H9 (cell line): Measurements from ENCODE around the gene GLCCI1. TPM values are rescaled to one million over a fixed set of nuclear protein-coding genes. Genes with fewer than 3 reads are reported as not detected.

Source experiments
- DNase-seq: peaks from one replicate; pipeline ENCODE4 v3.0.0-alpha.2; 2017
- H2AFZ ChIP-seq: one replicate; pipeline ENCODE4 v1.6.1; 2013; ENCODE audit warnings: mild to moderate bottlenecking, low read length, control low read depth, moderate library complexity
- H2AK5ac ChIP-seq: 2 replicates; pipeline ENCODE4 v1.6.1; 2013; ENCODE audit warnings: low read length, control low read depth, mixed read lengths; ENCODE audit not compliant: insufficient read length
- H2BK120ac ChIP-seq: one replicate; pipeline ENCODE4 v1.6.1; 2013; ENCODE audit warnings: low read depth, mild to moderate bottlenecking, low read length, control low read depth, inconsistent platforms; ENCODE audit not compliant: poor library complexity, severe bottlenecking
- H2BK12ac ChIP-seq: 2 replicates; pipeline ENCODE4 v1.6.1; 2013; ENCODE audit warnings: low read length, control low read depth, mixed read lengths, low read depth; ENCODE audit not compliant: insufficient read length
- H2BK15ac ChIP-seq: 2 replicates; pipeline ENCODE4 v1.6.1; 2013; ENCODE audit warnings: low read depth, low read length, control low read depth
- H2BK20ac ChIP-seq: one replicate; pipeline ENCODE4 v1.6.1; 2013; ENCODE audit warnings: low read depth, mild to moderate bottlenecking, low read length, control low read depth, inconsistent platforms; ENCODE audit not compliant: poor library complexity, severe bottlenecking
- H2BK5ac ChIP-seq: 2 replicates; pipeline ENCODE4 v1.6.1; 2013; ENCODE audit warnings: low read length, control low read depth, mixed read lengths; ENCODE audit not compliant: insufficient read length
- H3K14ac ChIP-seq: 2 replicates; pipeline ENCODE4 v1.6.1; 2013; ENCODE audit warnings: low read length, control low read depth; ENCODE audit not compliant: insufficient read depth
- H3K18ac ChIP-seq: 2 replicates; pipeline ENCODE4 v1.6.1; 2013; ENCODE audit warnings: low read depth, mild to moderate bottlenecking, mixed read lengths, low read length, control low read depth; ENCODE audit not compliant: insufficient read length
- H3K23ac ChIP-seq: 2 replicates; pipeline ENCODE4 v1.6.1; 2013; ENCODE audit warnings: low read length, control low read depth, mixed read lengths, low read depth; ENCODE audit not compliant: insufficient read length
- H3K23me2 ChIP-seq: 2 replicates; pipeline ENCODE4 v1.6.1; 2013; ENCODE audit warnings: low read depth, mild to moderate bottlenecking, mixed read lengths, low read length, control low read depth; ENCODE audit not compliant: insufficient read length, poor library complexity, severe bottlenecking
- H3K27ac ChIP-seq: 2 replicates; pipeline ENCODE4 v1.5.1; 2013; ENCODE audit warnings: low read length, control low read depth, mixed read lengths, low read depth; ENCODE audit not compliant: insufficient read length
- H3K27me3 ChIP-seq: 2 replicates; pipeline ENCODE4 v1.6.1; 2013; ENCODE audit warnings: low read length, control low read depth, inconsistent platforms; ENCODE audit not compliant: insufficient read depth
- H3K4ac ChIP-seq: 2 replicates; pipeline ENCODE4 v1.6.1; 2013; ENCODE audit warnings: low read depth, mild to moderate bottlenecking, control low read depth, inconsistent platforms, low read length, moderate library complexity
- H3K4me1 ChIP-seq: 2 replicates; pipeline ENCODE4 v1.6.1; 2013; ENCODE audit warnings: low read length, control low read depth, inconsistent platforms; ENCODE audit not compliant: insufficient read depth
- H3K4me2 ChIP-seq: 2 replicates; pipeline ENCODE4 v1.6.1; 2013; ENCODE audit warnings: low read length, control low read depth, mixed read lengths; ENCODE audit not compliant: insufficient read length, insufficient read depth
- H3K56ac ChIP-seq: 2 replicates; pipeline ENCODE4 v1.6.1; 2013; ENCODE audit warnings: low read depth, mild to moderate bottlenecking, mixed read lengths, low read length, control low read depth; ENCODE audit not compliant: insufficient read length
- H3K79me1 ChIP-seq: 2 replicates; pipeline ENCODE4 v1.6.1; 2013; ENCODE audit warnings: low read depth, mild to moderate bottlenecking, moderate library complexity, low read length, control low read depth, inconsistent platforms; ENCODE audit not compliant: insufficient read depth, poor library complexity, severe bottlenecking
- H3K79me2 ChIP-seq: 2 replicates; pipeline ENCODE4 v1.6.1; 2013; ENCODE audit warnings: low read length, control low read depth, inconsistent platforms; ENCODE audit not compliant: insufficient read depth
- H3K9ac ChIP-seq: 2 replicates; pipeline ENCODE4 v1.6.1; 2013; ENCODE audit warnings: low read length, control low read depth, mixed read lengths; ENCODE audit not compliant: insufficient read length; ENCODE audit errors: extremely low read depth
- H3K9me3 ChIP-seq: one replicate; pipeline ENCODE4 v1.6.1; 2013; ENCODE audit warnings: low read depth, low read length, inconsistent platforms; ENCODE audit not compliant: control insufficient read depth
- H3T11ph ChIP-seq: one replicate; pipeline ENCODE4 v1.6.1; 2013; ENCODE audit warnings: mild to moderate bottlenecking, low read length, control low read depth, inconsistent platforms
- H4K20me1 ChIP-seq: one replicate; pipeline ENCODE4 v1.6.1; 2013; ENCODE audit not compliant: control insufficient read depth, insufficient read length, insufficient read depth
- H4K5ac ChIP-seq: 2 replicates; pipeline ENCODE4 v1.6.1; 2013; ENCODE audit warnings: low read depth, mild to moderate bottlenecking, mixed read lengths, low read length, control low read depth; ENCODE audit not compliant: insufficient read length
- H4K8ac ChIP-seq: replicated peaks from 2 replicates; pipeline ENCODE4 v1.6.1; 2013; ENCODE audit warnings: low read length, control low read depth, mixed read lengths, low read depth; ENCODE audit not compliant: insufficient read length
- H4K91ac ChIP-seq: 2 replicates; pipeline ENCODE4 v1.6.1; 2013; ENCODE audit warnings: low read depth, mild to moderate bottlenecking, moderate library complexity, mixed read lengths, low read length, control low read depth; ENCODE audit not compliant: insufficient read length
- H3K27ac Mint-ChIP-seq, 3 experiments: 2 replicates in 2 of 3; 3 replicates in 1 of 3; pipeline ENCODE4 v1.8.0; 2020 to 2021; ENCODE audit warnings: mixed read lengths in 3 of 3, mild to moderate bottlenecking in 1 of 3, moderate library complexity in 1 of 3
- H3K27me3 Mint-ChIP-seq: 2 replicates; pipeline ENCODE4 v1.8.0; 2021; ENCODE audit warnings: low read depth, mild to moderate bottlenecking, moderate library complexity, mixed read lengths
- H3K36me3 Mint-ChIP-seq, 3 experiments: 2 replicates in 2 of 3; 3 replicates in 1 of 3; pipeline ENCODE4 v1.8.0; 2020 to 2021; ENCODE audit warnings: low read depth in 3 of 3, mixed read lengths in 3 of 3; ENCODE audit not compliant: insufficient read depth in 1 of 3
- H3K4me1 Mint-ChIP-seq, 2 experiments: 2 replicates each; pipeline ENCODE4 v1.8.0; 2020; ENCODE audit warnings: mixed read lengths in 2 of 2
- H3K4me3 Mint-ChIP-seq, 2 experiments: 2 replicates in 1 of 2; 3 replicates in 1 of 2; pipeline ENCODE4 v1.8.0; 2020 to 2021; ENCODE audit warnings: mild to moderate bottlenecking in 2 of 2, mixed read lengths in 2 of 2, moderate library complexity in 1 of 2
- H3K9me3 Mint-ChIP-seq, 2 experiments: 2 replicates in 1 of 2; 3 replicates in 1 of 2; pipeline ENCODE4 v1.8.0; 2020; ENCODE audit warnings: mild to moderate bottlenecking in 2 of 2, mixed read lengths in 2 of 2, moderate library complexity in 1 of 2
- CTCF ChIP-seq: fragments of 200-600 bp; sonication (generic); conservative IDR thresholded peaks from 3 replicates; pipeline ENCODE4 v1.8.0; 2021; ENCODE audit warnings: antibody characterized with exemption, mild to moderate bottlenecking
- WGBS: extraction: QIAGEN DNeasy Blood & Tissue Kit; methylation state at CpG from one replicate; pipeline ENCODE4 v1.1.7; 2013; ENCODE audit warnings: missing lambda C conversion rate, low lambda C conversion rate, mixed read lengths; ENCODE audit not compliant: insufficient read length; ENCODE audit errors: extremely low coverage; 5-methylcytosine and 5-hydroxymethylcytosine counted together
- total RNA-seq: library from RNA; stranded (reverse); gene quantifications from 2 replicates; pipeline ENCODE4 v1.2.1, GENCODE V29; 2021

Gene GLCCI1
- total RNA-seq, 1 experiment from 2014 or later = 19.1 TPM

- Histone ChIP-seq H4K91ac (no peak overlapping the region), H3K9ac (no peak overlapping the region), H3K23ac (no peak overlapping the region), H4K8ac (no peak overlapping the region), H3K9me3 (no peaks in the 10 kb centered on the region), H4K20me1 (no peaks in the 10 kb centered on the region), H2AK5ac (no peak overlapping the region), H2BK120ac (no peak overlapping the region), H3K4me1 (no peaks in the 10 kb centered on the region; the same call in 1 of the 2 replicates), H2BK20ac (no peak overlapping the region), H2AFZ (no peak overlapping the region), H3T11ph (no peak overlapping the region), H3K4ac (no peak overlapping the region), H2BK15ac (no peak overlapping the region), H4K5ac (no peak overlapping the region), H3K14ac (no peak overlapping the region), H2BK12ac (no peak overlapping the region), H3K56ac (no peak overlapping the region), H3K4me2 (no peak overlapping the region), H3K23me2 (no peaks in the 10 kb centered on the region), H2BK5ac (no peak overlapping the region), H3K79me2 (no peaks in the 10 kb centered on the region), H3K79me1 (no peaks in the 10 kb centered on the region), H3K18ac (no peak overlapping the region), H3K27me3 (no peaks in the 10 kb centered on the region), H3K27ac (no peak overlapping the region)
- H3K4me3 Mint-ChIP-seq = no peak overlapping the region
- no CpG with 5 or more reads among the region's 2 CpGs for WGBS
- H3K27me3 Mint-ChIP-seq = no peaks in the 10 kb centered on the region
- peaks cover 19 to 28% of the 10 kb centered on the region in 2 experiments for H3K4me1 Mint-ChIP-seq
- no peak for TF ChIP-seq CTCF
- H3K36me3 Mint-ChIP-seq = no peaks in the 10 kb centered on the region
- H3K27ac Mint-ChIP-seq = no peak overlapping the region
- DNase-seq = no peak
- no peaks in the 10 kb centered on the region for H3K9me3 Mint-ChIP-seq
Measured at GRCh38 chr7:7957513-7957912, 11.1 kb upstream of the GLCCI1 start.
